OCI-LY1 (cell line): ENCODE data around the gene LDLRAD4.

Source experiments
- H2AFZ ChIP-seq: fragments of 200-600 bp; sonication (generic), shearing (Covaris generic); 2 replicates; pipeline ENCODE4 v1.6.0; 2014; ENCODE audit warnings: antibody characterized with exemption, mild to moderate bottlenecking, low read length
- H3F3A ChIP-seq: fragments of 200-600 bp; sonication (generic), shearing (Covaris generic); 2 replicates; pipeline ENCODE4 v1.6.0; 2014; ENCODE audit warnings: mild to moderate bottlenecking, antibody characterized with exemption, low read length, moderate library complexity; ENCODE audit not compliant: insufficient read depth
- H3K27ac ChIP-seq: fragments of 200-600 bp; sonication (generic); 2 replicates; pipeline ENCODE4 v1.5.1; 2014; ENCODE audit warnings: low read length, mixed run types, mild to moderate bottlenecking, low read depth; ENCODE audit not compliant: poor library complexity, severe bottlenecking
- H3K27me3 ChIP-seq: fragments of 200-600 bp; sonication (generic); 2 replicates; pipeline ENCODE4 v1.6.0; 2014; ENCODE audit warnings: antibody characterized with exemption, mild to moderate bottlenecking, low read length, moderate library complexity; ENCODE audit not compliant: insufficient read depth
- H3K36me3 ChIP-seq: fragments of 200-600 bp; sonication (generic); 2 replicates; pipeline ENCODE4 v1.6.1; 2014; ENCODE audit warnings: mild to moderate bottlenecking, antibody characterized with exemption, low read length, moderate library complexity, mixed read lengths; ENCODE audit not compliant: insufficient read depth
- H3K4me1 ChIP-seq: fragments of 200-600 bp; sonication (generic); 2 replicates; pipeline ENCODE4 v1.5.1; 2014; ENCODE audit warnings: mild to moderate bottlenecking, low read length, moderate library complexity; ENCODE audit not compliant: insufficient read depth, severe bottlenecking
- H3K4me2 ChIP-seq: fragments of 200-600 bp; sonication (generic), shearing (Covaris generic); 2 replicates; pipeline ENCODE4 v1.6.1; 2014; ENCODE audit warnings: low read length
- H3K4me3 ChIP-seq: fragments of 200-600 bp; sonication (generic); 2 replicates; pipeline ENCODE4 v1.5.1; 2014; ENCODE audit warnings: low read length, low read depth, mild to moderate bottlenecking, mixed read lengths; ENCODE audit not compliant: poor library complexity, severe bottlenecking
- H3K79me2 ChIP-seq: fragments of 200-600 bp; shearing (Covaris generic); 2 replicates; pipeline ENCODE4 v1.6.1; 2016; ENCODE audit warnings: mixed run types, low read length, mixed read lengths; ENCODE audit not compliant: insufficient read depth
- H3K9ac ChIP-seq: fragments of 200-600 bp; sonication (generic), shearing (Covaris generic); 2 replicates; pipeline ENCODE4 v1.6.1; 2014; ENCODE audit warnings: mild to moderate bottlenecking, low read length, mixed read lengths
- H3K9me2 ChIP-seq: fragments of 200-600 bp; sonication (generic), shearing (Covaris generic); 2 replicates; pipeline ENCODE4 v1.6.1; 2014; ENCODE audit warnings: low read depth, mild to moderate bottlenecking, low read length, mixed read lengths
- H3K9me3 ChIP-seq: fragments of 200-600 bp; shearing (Covaris generic); 2 replicates; pipeline ENCODE4 v1.6.1; 2014; ENCODE audit warnings: low read length, mixed read lengths
- H4K20me1 ChIP-seq: fragments of 200-600 bp; sonication (generic), shearing (Covaris generic); 2 replicates; pipeline ENCODE4 v1.6.0; 2016; ENCODE audit warnings: mild to moderate bottlenecking, low read length; ENCODE audit not compliant: insufficient read depth
- EZH2 ChIP-seq: fragments of 200-600 bp; sonication (generic), shearing (Covaris generic); IDR thresholded peaks from 2 replicates; pipeline ENCODE4 v1.8.0; 2017; ENCODE audit warnings: borderline replicate concordance, mixed run types, mild to moderate bottlenecking, antibody characterized with exemption, low read length, moderate library complexity, mixed read lengths
- TF ChIP-seq, protein P1 (sequence below): fragments of 200-600 bp; sonication (generic), shearing (Covaris generic); IDR thresholded peaks from 2 replicates; pipeline ENCODE4 v1.5.1; 2017; ENCODE audit warnings: mild to moderate bottlenecking, antibody characterized with exemption, low read length, moderate library complexity, mixed read lengths

The LDLRAD4 gene

DNA sequence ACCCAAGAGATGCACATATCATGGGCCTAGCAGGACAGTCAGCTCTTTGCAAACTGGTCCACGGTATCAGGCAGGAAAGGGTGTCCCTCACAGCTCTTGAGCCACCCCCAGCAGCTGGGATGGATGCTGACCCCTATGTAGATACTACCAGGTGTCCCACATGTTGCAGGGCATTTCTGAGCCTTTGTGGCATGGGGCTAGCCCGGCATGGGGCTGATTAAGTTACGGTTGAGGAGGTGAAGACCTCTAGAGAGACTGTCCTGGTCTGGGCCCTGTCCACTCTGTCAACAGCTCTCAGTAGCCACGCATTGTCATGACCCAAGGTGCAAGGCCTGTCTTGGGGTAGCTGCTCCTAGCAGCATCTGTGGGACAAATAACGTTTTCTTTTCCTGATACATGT is 6.7 kb downstream of the LDLRAD4 start:
- Histone ChIP-seq H3K9me2 (no peaks in the 10 kb centered on the region), H3K4me2 (no peak overlapping the region), H3K27ac (no peak overlapping the region), H3K36me3 (no peaks in the 10 kb centered on the region), H3K4me3 (no peak overlapping the region), H3K4me1 (no peaks in the 10 kb centered on the region), H3K9ac (no peak overlapping the region), H4K20me1 (no peaks in the 10 kb centered on the region), H3F3A (no peaks in the 10 kb centered on the region), H3K9me3 (no peaks in the 10 kb centered on the region), H3K27me3 (0 out of 2 replicates have a peak, but pooled peaks cover 6% of the 10 kb centered on the region), H3K79me2 (no peaks in the 10 kb centered on the region), H2AFZ (no peak overlapping the region)
- TF ChIP-seq EZH2: no peak
- TF ChIP-seq, protein P1, sequence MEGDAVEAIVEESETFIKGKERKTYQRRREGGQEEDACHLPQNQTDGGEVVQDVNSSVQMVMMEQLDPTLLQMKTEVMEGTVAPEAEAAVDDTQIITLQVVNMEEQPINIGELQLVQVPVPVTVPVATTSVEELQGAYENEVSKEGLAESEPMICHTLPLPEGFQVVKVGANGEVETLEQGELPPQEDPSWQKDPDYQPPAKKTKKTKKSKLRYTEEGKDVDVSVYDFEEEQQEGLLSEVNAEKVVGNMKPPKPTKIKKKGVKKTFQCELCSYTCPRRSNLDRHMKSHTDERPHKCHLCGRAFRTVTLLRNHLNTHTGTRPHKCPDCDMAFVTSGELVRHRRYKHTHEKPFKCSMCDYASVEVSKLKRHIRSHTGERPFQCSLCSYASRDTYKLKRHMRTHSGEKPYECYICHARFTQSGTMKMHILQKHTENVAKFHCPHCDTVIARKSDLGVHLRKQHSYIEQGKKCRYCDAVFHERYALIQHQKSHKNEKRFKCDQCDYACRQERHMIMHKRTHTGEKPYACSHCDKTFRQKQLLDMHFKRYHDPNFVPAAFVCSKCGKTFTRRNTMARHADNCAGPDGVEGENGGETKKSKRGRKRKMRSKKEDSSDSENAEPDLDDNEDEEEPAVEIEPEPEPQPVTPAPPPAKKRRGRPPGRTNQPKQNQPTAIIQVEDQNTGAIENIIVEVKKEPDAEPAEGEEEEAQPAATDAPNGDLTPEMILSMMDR: no peak

- Histone ChIP-seq H3K9ac (no peak overlapping the region), H3K4me1 (no peaks in the 10 kb centered on the region), H2AFZ (no peak overlapping the region), H3K9me3 (no peaks in the 10 kb centered on the region), H3K4me2 (no peak overlapping the region), H3K36me3 (no peaks in the 10 kb centered on the region), H4K20me1 (no peaks in the 10 kb centered on the region), H3F3A (no peaks in the 10 kb centered on the region), H3K79me2 (no peaks in the 10 kb centered on the region), H3K27ac (no peak overlapping the region), H3K9me2 (no peaks in the 10 kb centered on the region), H3K27me3 (0 out of 2 replicates have a peak, but pooled peaks cover 6% of the 10 kb centered on the region), H3K4me3 (no peak overlapping the region)
- TF ChIP-seq EZH2: no peak
- TF ChIP-seq, protein P1: no peak
Observed at GRCh38 chr18:13226533-13227144, 8.1 kb downstream of the LDLRAD4 start.

DNA sequence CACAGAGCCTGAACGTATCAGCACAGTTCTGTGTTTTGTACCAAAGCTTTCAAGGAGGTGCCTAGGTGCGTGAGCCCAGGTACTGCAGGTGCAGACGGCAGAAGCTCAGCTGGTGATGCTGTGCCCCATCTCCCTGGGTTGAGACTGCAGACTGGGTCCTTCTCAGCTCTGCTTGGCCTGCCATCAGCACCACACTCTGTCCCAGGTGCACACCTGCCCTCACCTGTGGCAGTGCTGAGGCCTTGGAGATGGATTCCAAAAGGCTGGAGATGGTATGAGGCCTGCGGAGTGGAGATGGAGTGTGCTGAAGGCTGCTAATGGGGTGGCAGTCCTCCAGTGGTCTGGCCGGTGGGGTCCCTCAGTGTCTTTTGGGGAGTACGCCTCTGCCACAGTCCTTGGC is 9.3 kb downstream of the LDLRAD4 start:
- Histone ChIP-seq H3K79me2 (no peaks in the 10 kb centered on the region), H3K27me3 (peaks cover 8% of the 10 kb centered on the region; the same call in 1 of the 2 replicates), H3K9me2 (no peaks in the 10 kb centered on the region), H3K9ac (no peak overlapping the region), H3K9me3 (no peaks in the 10 kb centered on the region), H3K36me3 (no peaks in the 10 kb centered on the region), H2AFZ (no peak overlapping the region), H3K27ac (no peak overlapping the region), H3K4me2 (no peak overlapping the region), H3F3A (no peaks in the 10 kb centered on the region), H3K4me3 (no peak overlapping the region), H3K4me1 (no peaks in the 10 kb centered on the region), H4K20me1 (no peaks in the 10 kb centered on the region)
- TF ChIP-seq EZH2: no peak
- TF ChIP-seq, protein P1: no peak
